Esophagus muscularis mucosa (tissue), 4 donors: Measurements from ENCODE around the gene RARG. TPM values are rescaled to one million over a fixed set of nuclear protein-coding genes. Genes with fewer than 3 reads are reported as not detected.
A peak's percentile ranks its signal among the peaks of the same experiment; 100 is the strongest.

ENCODE experiments used
- DNase-seq: peaks from one replicate; pipeline ENCODE4 v3.0.0-alpha.2; 2017; ENCODE audit errors: extremely low spot score
- H3K27ac ChIP-seq, 4 donors: fragments of 200-600 bp; sonication (generic); replicated peaks in 1 of 4; 1 replicate in 3 of 4; 2 replicates in 1 of 4; pipeline ENCODE4 v1.5.1; 2016 to 2019; ENCODE audit warnings: mild to moderate bottlenecking in 1 of 4
- H3K27me3 ChIP-seq, 4 donors: fragments of 200-600 bp; sonication (generic); one replicate each; pipeline versions ENCODE4 v1.5.1 to v1.6.0; 2016 to 2019
- H3K36me3 ChIP-seq, 4 donors: fragments of 200-600 bp; sonication (generic); one replicate each; pipeline ENCODE4 v1.5.1; 2016 to 2019
- H3K4me1 ChIP-seq, 4 donors: fragments of 200-600 bp; sonication (generic); one replicate each; pipeline ENCODE4 v1.5.1; 2016 to 2019
- H3K4me3 ChIP-seq, 4 donors: fragments of 200-600 bp; sonication (generic); 1 replicate in 2 of 4; 2 replicates in 2 of 4; pipeline ENCODE4 v1.5.1; 2016 to 2019; ENCODE audit warnings: mild to moderate bottlenecking in 4 of 4, moderate library complexity in 1 of 4
- H3K9me3 ChIP-seq, 4 donors: fragments of 200-600 bp; sonication (generic); 1 replicate in 3 of 4; 2 replicates in 1 of 4; pipeline ENCODE4 v1.5.1; 2016 to 2019
- CTCF ChIP-seq, 3 experiments: fragments of 200-600 bp in 2 of 3; fragments of 450-650 bp in 1 of 3; sonication (generic) in 2 of 3; IDR thresholded peaks; one replicate each; pipeline ENCODE4 v1.5.1; 2017 to 2019; ENCODE audit warnings: antibody characterized with exemption in 3 of 3, mild to moderate bottlenecking in 2 of 3, moderate library complexity in 1 of 3
- EP300 ChIP-seq: sonication (generic); formaldehyde crosslinking; IDR thresholded peaks from one replicate; pipeline ENCODE4 v1.6.1; 2017; ENCODE audit warnings: antibody characterized with exemption
- POLR2A ChIP-seq: fragments of 450-650 bp; IDR thresholded peaks from one replicate; pipeline ENCODE4 v1.6.1; 2017; ENCODE audit warnings: antibody characterized with exemption, moderate library complexity, mild to moderate bottlenecking, low read depth
- POLR2AphosphoS5 ChIP-seq, 2 donors: sonication (generic); formaldehyde crosslinking; IDR thresholded peaks; one replicate each; pipeline ENCODE4 v1.6.1; 2017; ENCODE audit warnings: antibody characterized with exemption in 2 of 2
- WGBS: methylation state at CpG from one replicate; pipeline ENCODE4 v1.1.5; 2018; 5-methylcytosine and 5-hydroxymethylcytosine counted together
- intact Hi-C: fragments of 100-400 bp; cut with DNase I; formaldehyde crosslinking; loops from one replicate; pipeline ENCODE4 v1.15.1; 2023
- total RNA-seq, 4 donors: library from RNA; depleted of rRNA; stranded (reverse); fragments of >200 nt; gene quantifications; one replicate each; pipeline versions ENCODE4 v1.1.0 to v1.2.1, GENCODE V29; 2016

The RARG gene
- total RNA-seq, 4 donors from 2014 or later, result 10.3 to 26.1 (median 22.9) TPM

GRCh38 chr12:53276511-53276910 lies 44.5 kb upstream of the RARG start:
- DNase-seq, result no peak
- Histone ChIP-seq H3K4me1 (no peaks in the 10 kb centered on the region), H3K27ac (no peak overlapping the region), H3K4me3 (no peak overlapping the region), H3K27me3 (no peaks in the 10 kb centered on the region), H3K36me3 (no peaks in the 10 kb centered on the region), H3K9me3 (no peaks in the 10 kb centered on the region)
- TF ChIP-seq EP300 (no peak), POLR2AphosphoS5 (IDR thresholded peaks at IDR 0.05) (no peak), POLR2A (no peak), CTCF (IDR thresholded peaks at IDR 0.05) (no peak)
- intact Hi-C loops, result no loop called here
- 86% methylated on average over 11 of the region's 11 CpGs for WGBS

GRCh38 chr12:53274445-53274844 lies 42.4 kb upstream of the RARG start:
- intact Hi-C loops, result no loop called here
- DNase-seq, result no peak
- Histone ChIP-seq H3K4me3 (no peak overlapping the region), H3K4me1 (no peaks in the 10 kb centered on the region), H3K9me3 (no peaks in the 10 kb centered on the region), H3K36me3 (no peaks in the 10 kb centered on the region), H3K27ac (no peak overlapping the region), H3K27me3 (no peaks in the 10 kb centered on the region)
- WGBS, result 96% methylated on average over 5 of the region's 5 CpGs
- no peak for TF ChIP-seq POLR2AphosphoS5 (IDR thresholded peaks at IDR 0.05)
- no peak for TF ChIP-seq CTCF (IDR thresholded peaks at IDR 0.05)
- TF ChIP-seq EP300, result no peak
- TF ChIP-seq POLR2A, result no peak

GRCh38 chr12:53268630-53269562 lies 36.9 kb upstream of the RARG start:
- H3K27ac ChIP-seq, result peak overlapping the region in 2 of 4 donors; percentile 48 to 65
- H3K36me3 ChIP-seq, result no peaks in the 10 kb centered on the region
- H3K4me3 ChIP-seq, result peak overlapping the region; percentile 58 to 71 (median 64)
- no peaks in the 10 kb centered on the region for H3K9me3 ChIP-seq
- WGBS, result 62% methylated on average over 18 of the region's 20 CpGs
- peaks cover 6 to 20% (median 17%) of the 10 kb centered on the region in 4 donors for H3K4me1 ChIP-seq
- no peaks in the 10 kb centered on the region for H3K27me3 ChIP-seq
- intact Hi-C loops, result no loop called here
- TF ChIP-seq EP300 (no peak), POLR2AphosphoS5 (IDR thresholded peaks at IDR 0.05) (no peak), POLR2A (no peak), CTCF (IDR thresholded peaks at IDR 0.05) (no peak)
- no peak for DNase-seq

GRCh38 chr12:53267999-53268629 lies 36.1 kb upstream of the RARG start, which contains the start of gene ESPL1:
Gene ESPL1 (plus strand): TSS chr12:53268299. CDS start chr12:53268767, 468 bp downstream.
- H3K36me3 ChIP-seq, result no peaks in the 10 kb centered on the region
- peak within 1 kb of the TSS; percentile 11 to 65 (median 50) for H3K27ac ChIP-seq
- H3K4me3 ChIP-seq, result peak within 1 kb of the TSS; percentile 58 to 71 (median 64)
- H3K9me3 ChIP-seq, result no peaks in the 10 kb centered on the region
- peaks cover 6 to 20% (median 17%) of the 10 kb centered on the region in 4 donors for H3K4me1 ChIP-seq
- WGBS, result under 1% methylated on average over 48 of the region's 58 CpGs
- TF ChIP-seq EP300 (no peak), CTCF (IDR thresholded peaks at IDR 0.05) (peak; percentile 15 to 42 (median 38)), POLR2AphosphoS5 (IDR thresholded peaks at IDR 0.05) (peak; percentile 49 to 76), POLR2A (no peak)
- H3K27me3 ChIP-seq, result no peaks in the 10 kb centered on the region
- intact Hi-C loops, result no loop called here
- peak; percentile 93 for DNase-seq
